OCI-LY1 (cell line): ENCODE data around the gene YWHAQ.

Source experiments
- EZH2 ChIP-seq: fragments of 200-600 bp; sonication (generic), shearing (Covaris generic); IDR thresholded peaks from 2 replicates; pipeline ENCODE4 v1.8.0; 2017; ENCODE audit warnings: borderline replicate concordance, mixed run types, mild to moderate bottlenecking, antibody characterized with exemption, low read length, moderate library complexity, mixed read lengths
- TF ChIP-seq, protein P1 (sequence below): fragments of 200-600 bp; sonication (generic), shearing (Covaris generic); IDR thresholded peaks from 2 replicates; pipeline ENCODE4 v1.5.1; 2017; ENCODE audit warnings: mild to moderate bottlenecking, antibody characterized with exemption, low read length, moderate library complexity, mixed read lengths

DNA sequence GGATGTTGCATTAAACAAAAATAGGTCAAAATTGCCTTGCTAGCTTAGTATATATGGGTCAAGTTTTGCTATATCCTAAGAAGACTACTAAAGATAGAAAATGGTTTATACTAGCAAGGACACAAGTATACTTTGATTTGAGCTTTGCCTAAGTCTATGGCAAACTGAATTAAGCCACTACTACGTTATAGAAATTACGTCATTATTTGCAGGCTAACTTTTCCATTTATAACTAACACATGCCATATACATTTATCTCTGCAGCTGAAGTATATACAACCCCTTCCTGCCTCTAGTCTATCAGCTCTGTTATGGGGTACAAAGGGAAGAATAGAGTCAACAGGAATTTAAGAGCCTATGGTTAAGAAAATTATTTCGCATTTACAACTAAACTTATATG is 16.2 kb downstream of the YWHAQ start:
- TF ChIP-seq, protein P1, sequence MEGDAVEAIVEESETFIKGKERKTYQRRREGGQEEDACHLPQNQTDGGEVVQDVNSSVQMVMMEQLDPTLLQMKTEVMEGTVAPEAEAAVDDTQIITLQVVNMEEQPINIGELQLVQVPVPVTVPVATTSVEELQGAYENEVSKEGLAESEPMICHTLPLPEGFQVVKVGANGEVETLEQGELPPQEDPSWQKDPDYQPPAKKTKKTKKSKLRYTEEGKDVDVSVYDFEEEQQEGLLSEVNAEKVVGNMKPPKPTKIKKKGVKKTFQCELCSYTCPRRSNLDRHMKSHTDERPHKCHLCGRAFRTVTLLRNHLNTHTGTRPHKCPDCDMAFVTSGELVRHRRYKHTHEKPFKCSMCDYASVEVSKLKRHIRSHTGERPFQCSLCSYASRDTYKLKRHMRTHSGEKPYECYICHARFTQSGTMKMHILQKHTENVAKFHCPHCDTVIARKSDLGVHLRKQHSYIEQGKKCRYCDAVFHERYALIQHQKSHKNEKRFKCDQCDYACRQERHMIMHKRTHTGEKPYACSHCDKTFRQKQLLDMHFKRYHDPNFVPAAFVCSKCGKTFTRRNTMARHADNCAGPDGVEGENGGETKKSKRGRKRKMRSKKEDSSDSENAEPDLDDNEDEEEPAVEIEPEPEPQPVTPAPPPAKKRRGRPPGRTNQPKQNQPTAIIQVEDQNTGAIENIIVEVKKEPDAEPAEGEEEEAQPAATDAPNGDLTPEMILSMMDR = no peak
- no peak for TF ChIP-seq EZH2
